Measurements from ENCODE around the gene C1QC.
"Not testable (repeated sequence)": the region's sequence is repeated elsewhere in the genome, so short reads cannot be mapped to it uniquely, and the experiment has no call there.

Gene C1QC

DNA sequence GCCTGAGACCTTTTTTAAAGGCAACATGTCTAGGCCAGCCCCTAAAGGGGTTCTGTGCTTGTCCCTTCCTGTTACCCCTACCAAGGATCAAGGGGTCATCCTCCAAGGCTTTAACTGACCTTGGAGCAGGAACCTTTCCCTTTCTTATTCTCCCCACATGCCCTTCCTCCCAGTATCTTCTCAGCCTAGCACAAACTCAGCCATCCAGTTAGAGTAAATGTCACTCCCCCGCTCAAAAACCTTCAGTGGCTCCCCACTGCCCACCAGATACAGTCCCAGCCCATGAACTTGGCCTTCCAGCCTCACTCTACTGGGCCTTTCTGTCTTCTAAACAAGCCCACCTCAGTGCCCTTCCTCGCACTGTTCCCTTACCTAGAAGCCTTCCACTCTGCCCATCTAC, 18.4 kb downstream of the C1QC start:
- Histone ChIP-seq H3K4me3 (ENCODE audit: low read length in 2 of 2) (no peak overlapping the region), H3K4me1 (ENCODE audit: control insufficient read depth in 2 of 2, insufficient read depth in 2 of 2, low read length in 2 of 2) (no peaks in the 10 kb centered on the region), H3K9ac (ENCODE audit: low read depth in 1 of 2, low read length in 2 of 2) (no peak overlapping the region), H3K27me3 (ENCODE audit: control insufficient read depth in 2 of 2, insufficient read depth in 2 of 2, low read length in 2 of 2) (no peaks in the 10 kb centered on the region), H3K27ac (ENCODE audit: low read depth in 2 of 2, low read length in 2 of 2) (no peak overlapping the region), H3K36me3 (ENCODE audit: control insufficient read depth in 2 of 2, insufficient read depth in 2 of 2, low read length in 2 of 2) (no peaks in the 10 kb centered on the region), H3K9me3 (ENCODE audit: control insufficient read depth in 2 of 2, low read length in 2 of 2) (no peaks in the 10 kb centered on the region)

DNA sequence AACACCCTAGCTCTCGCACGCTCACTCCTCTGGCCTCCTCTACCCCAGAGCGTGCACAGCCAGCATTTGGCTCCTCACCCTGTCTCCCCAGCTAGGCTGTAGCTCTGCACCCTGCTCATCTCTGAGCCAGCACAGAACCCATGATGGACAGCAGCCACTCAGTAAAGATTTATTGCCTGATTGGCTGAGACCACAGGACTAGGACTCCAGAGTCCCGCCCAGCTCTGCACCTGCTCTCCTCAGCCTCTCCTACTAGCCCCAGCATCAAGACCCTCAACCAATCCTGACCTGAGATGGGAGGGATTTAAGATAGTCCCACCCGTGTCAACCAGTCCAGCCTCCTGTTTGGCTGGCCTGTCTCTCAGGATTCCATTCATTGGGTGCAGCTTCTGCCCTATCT, 18.9 kb downstream of the C1QC start:
- H3K4me1 ChIP-seq (ENCODE audit: control insufficient read depth in 2 of 2, insufficient read depth in 2 of 2, low read length in 2 of 2): no peaks in the 10 kb centered on the region
- no peaks in the 10 kb centered on the region for H3K27me3 ChIP-seq (ENCODE audit: control insufficient read depth in 2 of 2, insufficient read depth in 2 of 2, low read length in 2 of 2)
- H3K4me3 ChIP-seq (ENCODE audit: low read length in 2 of 2): no peak overlapping the region
- no peak overlapping the region for H3K9ac ChIP-seq (ENCODE audit: low read depth in 1 of 2, low read length in 2 of 2)
- H3K27ac ChIP-seq (ENCODE audit: low read depth in 2 of 2, low read length in 2 of 2): no peak overlapping the region
- no peaks in the 10 kb centered on the region for H3K9me3 ChIP-seq (ENCODE audit: control insufficient read depth in 2 of 2, low read length in 2 of 2)
- H3K36me3 ChIP-seq (ENCODE audit: control insufficient read depth in 2 of 2, insufficient read depth in 2 of 2, low read length in 2 of 2): no peaks in the 10 kb centered on the region

DNA sequence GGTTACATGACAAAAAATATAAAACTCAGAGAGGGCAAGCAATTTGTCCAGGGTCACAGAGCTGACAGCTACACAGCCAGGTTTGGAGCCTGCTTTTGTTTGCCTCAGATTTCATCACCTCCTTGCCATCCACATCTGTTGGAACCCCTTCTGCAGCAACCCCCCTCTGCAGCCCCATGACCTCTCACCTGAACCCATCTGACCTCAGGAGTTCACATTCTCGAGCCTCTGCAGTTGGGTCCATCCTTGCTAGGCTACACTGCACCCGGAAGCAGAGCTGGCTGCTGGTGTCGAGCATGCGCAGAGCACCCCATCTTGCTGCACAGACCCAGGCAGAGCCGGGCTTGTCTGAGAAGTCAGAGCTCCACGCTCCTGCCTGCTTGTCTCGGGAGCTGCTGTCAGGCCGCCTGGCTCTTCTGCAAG, 19.6 kb downstream of the C1QC start:
- H3K27ac ChIP-seq (ENCODE audit: low read depth in 2 of 2, low read length in 2 of 2): no peak overlapping the region
- peaks cover 0 to 3% of the 10 kb centered on the region in 2 donors for H3K27me3 ChIP-seq (ENCODE audit: control insufficient read depth in 2 of 2, insufficient read depth in 2 of 2, low read length in 2 of 2)
- H3K4me1 ChIP-seq (ENCODE audit: control insufficient read depth in 2 of 2, insufficient read depth in 2 of 2, low read length in 2 of 2): no peaks in the 10 kb centered on the region
- no peak overlapping the region for H3K4me3 ChIP-seq (ENCODE audit: low read length in 2 of 2)
- no peak overlapping the region for H3K9ac ChIP-seq (ENCODE audit: low read depth in 1 of 2, low read length in 2 of 2)
- H3K9me3 ChIP-seq (ENCODE audit: control insufficient read depth in 2 of 2, low read length in 2 of 2): no peaks in the 10 kb centered on the region
- no peaks in the 10 kb centered on the region for H3K36me3 ChIP-seq (ENCODE audit: control insufficient read depth in 2 of 2, insufficient read depth in 2 of 2, low read length in 2 of 2)

DNA sequence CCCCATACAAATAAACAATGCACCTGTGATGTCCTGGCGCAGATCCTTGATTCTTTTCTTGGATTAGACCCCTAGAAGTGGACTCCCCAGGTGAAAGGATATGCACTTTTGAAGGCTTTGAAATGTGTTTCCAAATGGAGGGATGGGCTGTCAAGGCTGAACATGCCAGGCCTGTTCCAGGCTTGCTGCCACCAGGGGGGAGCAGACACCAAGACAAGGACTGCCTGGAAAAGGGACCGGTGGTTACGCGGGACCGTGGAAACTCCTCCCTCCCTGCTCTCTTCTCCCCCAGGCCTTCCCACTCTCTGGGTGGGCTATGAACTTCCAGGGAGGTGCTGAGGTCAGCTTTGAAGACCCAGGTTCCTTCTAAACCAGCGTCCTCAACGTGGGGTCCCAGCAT, 22.3 kb downstream of the C1QC start:
- Histone ChIP-seq H3K4me1 (ENCODE audit: control insufficient read depth in 2 of 2, insufficient read depth in 2 of 2, low read length in 2 of 2) (no peaks in the 10 kb centered on the region), H3K9me3 (ENCODE audit: control insufficient read depth in 2 of 2, low read length in 2 of 2) (no peaks in the 10 kb centered on the region), H3K27me3 (ENCODE audit: control insufficient read depth in 2 of 2, insufficient read depth in 2 of 2, low read length in 2 of 2) (peaks cover 0 to 3% of the 10 kb centered on the region in 2 donors), H3K4me3 (ENCODE audit: low read length in 2 of 2) (no peak overlapping the region), H3K36me3 (ENCODE audit: control insufficient read depth in 2 of 2, insufficient read depth in 2 of 2, low read length in 2 of 2) (no peaks in the 10 kb centered on the region), H3K9ac (ENCODE audit: low read depth in 1 of 2, low read length in 2 of 2) (no peak overlapping the region), H3K27ac (ENCODE audit: low read depth in 2 of 2, low read length in 2 of 2) (no peak overlapping the region)

DNA sequence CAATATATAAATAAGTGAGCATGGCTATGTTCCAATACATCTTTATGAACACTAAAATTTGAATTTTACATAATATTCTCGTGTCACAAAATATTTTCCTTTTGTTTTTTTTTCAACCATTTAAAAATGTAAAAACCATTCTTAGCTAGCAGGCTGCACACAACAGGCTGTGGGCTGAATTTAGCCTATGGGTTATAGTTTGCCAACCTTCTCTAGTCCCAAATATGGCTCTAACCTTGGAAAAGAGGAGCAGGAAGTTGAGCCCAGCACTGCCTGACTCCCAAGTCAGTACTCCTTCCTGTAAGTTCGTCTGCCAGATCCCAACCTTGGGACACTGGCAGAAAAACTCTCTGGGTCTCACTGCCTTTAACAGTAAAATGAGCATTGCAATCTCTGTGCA, 23.0 kb downstream of the C1QC start:
- H3K9ac ChIP-seq (ENCODE audit: low read depth in 1 of 2, low read length in 2 of 2): no peak overlapping the region
- H3K4me1 ChIP-seq (ENCODE audit: control insufficient read depth in 2 of 2, insufficient read depth in 2 of 2, low read length in 2 of 2): no peaks in the 10 kb centered on the region
- H3K4me3 ChIP-seq (ENCODE audit: low read length in 2 of 2): no peak overlapping the region
- peaks cover 0 to 3% of the 10 kb centered on the region in 2 donors for H3K27me3 ChIP-seq (ENCODE audit: control insufficient read depth in 2 of 2, insufficient read depth in 2 of 2, low read length in 2 of 2)
- H3K36me3 ChIP-seq (ENCODE audit: control insufficient read depth in 2 of 2, insufficient read depth in 2 of 2, low read length in 2 of 2): no peaks in the 10 kb centered on the region
- no peak overlapping the region for H3K27ac ChIP-seq (ENCODE audit: low read depth in 2 of 2, low read length in 2 of 2)
- no peaks in the 10 kb centered on the region for H3K9me3 ChIP-seq (ENCODE audit: control insufficient read depth in 2 of 2, low read length in 2 of 2)

GRCh38 chr1:22668840-22669239, 25.4 kb downstream of the C1QC start:
- H3K4me1 ChIP-seq (ENCODE audit: control insufficient read depth in 2 of 2, insufficient read depth in 2 of 2, low read length in 2 of 2); H3K9me3 ChIP-seq (ENCODE audit: control insufficient read depth in 2 of 2, low read length in 2 of 2); H3K9ac ChIP-seq (ENCODE audit: low read depth in 1 of 2, low read length in 2 of 2); H3K36me3 ChIP-seq (ENCODE audit: control insufficient read depth in 2 of 2, insufficient read depth in 2 of 2, low read length in 2 of 2); H3K27me3 ChIP-seq (ENCODE audit: control insufficient read depth in 2 of 2, insufficient read depth in 2 of 2, low read length in 2 of 2); H3K27ac ChIP-seq (ENCODE audit: low read depth in 2 of 2, low read length in 2 of 2); H3K4me3 ChIP-seq (ENCODE audit: low read length in 2 of 2): not testable (repeated sequence)

- H3K27me3 ChIP-seq (ENCODE audit: control insufficient read depth in 2 of 2, insufficient read depth in 2 of 2, low read length in 2 of 2): peaks cover 2 to 3% of the 10 kb centered on the region in 2 donors
Measured at GRCh38 chr1:22670352-22670975, 27.0 kb downstream of the C1QC start.

GRCh38 chr1:22671999-22672398, 28.6 kb downstream of the C1QC start:
- Histone ChIP-seq H3K4me3 (ENCODE audit: low read length in 2 of 2) (no peak overlapping the region), H3K9ac (ENCODE audit: low read depth in 1 of 2, low read length in 2 of 2) (no peak overlapping the region), H3K9me3 (ENCODE audit: control insufficient read depth in 2 of 2, low read length in 2 of 2) (no peaks in the 10 kb centered on the region), H3K27ac (ENCODE audit: low read depth in 2 of 2, low read length in 2 of 2) (no peak overlapping the region), H3K4me1 (ENCODE audit: control insufficient read depth in 2 of 2, insufficient read depth in 2 of 2, low read length in 2 of 2) (peaks cover 7 to 8% of the 10 kb centered on the region in 2 donors), H3K36me3 (ENCODE audit: control insufficient read depth in 2 of 2, insufficient read depth in 2 of 2, low read length in 2 of 2) (no peaks in the 10 kb centered on the region), H3K27me3 (ENCODE audit: control insufficient read depth in 2 of 2, insufficient read depth in 2 of 2, low read length in 2 of 2) (peaks cover 2 to 3% of the 10 kb centered on the region in 2 donors)

More at GRCh38 chr1:22670352-22670975, 27.0 kb downstream of the C1QC start:
- Histone ChIP-seq H3K4me3 (ENCODE audit: low read length in 2 of 2) (no peak overlapping the region), H3K27ac (ENCODE audit: low read depth in 2 of 2, low read length in 2 of 2) (no peak overlapping the region), H3K9ac (ENCODE audit: low read depth in 1 of 2, low read length in 2 of 2) (no peak overlapping the region), H3K9me3 (ENCODE audit: control insufficient read depth in 2 of 2, low read length in 2 of 2) (no peaks in the 10 kb centered on the region), H3K4me1 (ENCODE audit: control insufficient read depth in 2 of 2, insufficient read depth in 2 of 2, low read length in 2 of 2) (no peaks in the 10 kb centered on the region), H3K36me3 (ENCODE audit: control insufficient read depth in 2 of 2, insufficient read depth in 2 of 2, low read length in 2 of 2) (no peaks in the 10 kb centered on the region)

GRCh38 chr1:22673486-22674409, 30.3 kb downstream of the C1QC start:
- H3K9me3 ChIP-seq (ENCODE audit: control insufficient read depth in 2 of 2, low read length in 2 of 2): no peaks in the 10 kb centered on the region
- peaks cover 14 to 16% of the 10 kb centered on the region in 2 donors for H3K4me1 ChIP-seq (ENCODE audit: control insufficient read depth in 2 of 2, insufficient read depth in 2 of 2, low read length in 2 of 2)
- no peak overlapping the region for H3K4me3 ChIP-seq (ENCODE audit: low read length in 2 of 2)
- peaks cover 0 to 2% of the 10 kb centered on the region in 2 donors for H3K27me3 ChIP-seq (ENCODE audit: control insufficient read depth in 2 of 2, insufficient read depth in 2 of 2, low read length in 2 of 2)
- no peak overlapping the region for H3K27ac ChIP-seq (ENCODE audit: low read depth in 2 of 2, low read length in 2 of 2)
- no peak overlapping the region for H3K9ac ChIP-seq (ENCODE audit: low read depth in 1 of 2, low read length in 2 of 2)
- H3K36me3 ChIP-seq (ENCODE audit: control insufficient read depth in 2 of 2, insufficient read depth in 2 of 2, low read length in 2 of 2): no peaks in the 10 kb centered on the region

DNA sequence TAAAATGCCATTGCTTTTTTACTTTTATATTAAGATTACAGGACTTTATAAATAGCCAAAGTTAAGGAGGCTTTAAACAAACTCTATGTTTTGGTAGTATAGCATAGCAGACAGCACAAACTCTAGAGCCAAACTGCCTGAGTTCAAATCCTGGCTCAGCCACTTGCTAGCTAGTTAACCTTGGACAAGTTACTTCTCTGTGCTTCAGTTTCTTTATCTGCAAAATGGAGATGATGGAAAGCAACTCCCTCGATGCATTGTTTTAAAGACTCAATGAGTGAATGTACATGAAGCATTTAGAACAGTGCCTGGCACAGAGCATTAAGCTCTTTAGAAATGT, 30.9 kb downstream of the C1QC start:
- H3K27me3 ChIP-seq (ENCODE audit: control insufficient read depth in 2 of 2, insufficient read depth in 2 of 2, low read length in 2 of 2): peaks cover 0 to 2% of the 10 kb centered on the region in 2 donors
- no peak overlapping the region for H3K27ac ChIP-seq (ENCODE audit: low read depth in 2 of 2, low read length in 2 of 2)
- H3K4me1 ChIP-seq (ENCODE audit: control insufficient read depth in 2 of 2, insufficient read depth in 2 of 2, low read length in 2 of 2): peaks cover 14 to 16% of the 10 kb centered on the region in 2 donors
- H3K4me3 ChIP-seq (ENCODE audit: low read length in 2 of 2): no peak overlapping the region
- H3K9ac ChIP-seq (ENCODE audit: low read depth in 1 of 2, low read length in 2 of 2): no peak overlapping the region
- H3K36me3 ChIP-seq (ENCODE audit: control insufficient read depth in 2 of 2, insufficient read depth in 2 of 2, low read length in 2 of 2): no peaks in the 10 kb centered on the region
- H3K9me3 ChIP-seq (ENCODE audit: control insufficient read depth in 2 of 2, low read length in 2 of 2): no peaks in the 10 kb centered on the region
